HG03097 (cell line): ENCODE data around the gene TMEM63B.
"Not testable (repeated sequence)": the region's sequence is repeated elsewhere in the genome, so short reads cannot be mapped to it uniquely, and the experiment has no call there.

Experiments used
- ATAC-seq: cut with Tn5 transposase; IDR thresholded peaks from one replicate; pipeline ENCODE4 v1.9.1; 2021; ENCODE audit not compliant: unreplicated experiment, low FRiP score

Gene TMEM63B

DNA sequence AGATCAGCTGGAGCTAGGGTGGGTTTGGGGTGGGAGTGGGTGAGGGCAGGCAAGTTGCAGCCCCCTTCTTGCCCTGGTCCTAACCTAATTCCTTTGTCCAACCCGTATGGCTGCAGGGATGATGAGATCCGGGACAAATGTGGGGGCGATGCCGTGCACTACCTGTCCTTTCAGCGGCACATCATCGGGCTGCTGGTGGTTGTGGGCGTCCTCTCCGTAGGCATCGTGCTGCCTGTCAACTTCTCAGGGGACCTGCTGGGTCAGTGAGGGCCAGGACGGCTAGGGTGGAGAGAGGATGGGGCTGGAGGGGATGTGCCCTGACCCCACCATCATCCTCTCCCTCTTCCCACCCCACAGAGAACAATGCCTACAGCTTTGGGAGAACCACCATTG lies 12.0 kb downstream of the TMEM63B start:
- no peak for ATAC-seq

GRCh38 chr6:44142835-44143234 lies 15.5 kb downstream of the TMEM63B start:
- no peak for ATAC-seq

- ATAC-seq = no peak
Measured at GRCh38 chr6:44143731-44144130, 16.4 kb downstream of the TMEM63B start.

DNA sequence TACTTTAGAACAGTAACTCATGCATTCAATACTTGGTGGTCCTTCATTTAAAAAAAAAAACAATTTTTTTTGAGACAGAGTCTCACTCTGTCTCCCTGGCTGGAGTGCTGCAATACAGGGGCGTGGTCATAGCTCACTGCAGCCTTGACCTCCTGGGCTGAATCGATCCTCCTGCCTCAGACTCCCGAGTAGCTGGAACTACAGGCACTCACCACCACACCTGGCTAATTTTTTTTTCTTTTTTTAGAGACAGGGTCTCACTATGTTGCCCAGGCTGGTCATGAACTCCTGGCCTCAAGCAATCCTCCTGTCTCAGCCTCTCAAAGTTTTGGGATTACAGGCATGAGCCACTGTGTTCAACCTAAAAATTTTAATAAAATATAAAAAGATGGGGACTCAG lies 17.2 kb downstream of the TMEM63B start:
- not testable (repeated sequence) for ATAC-seq

DNA sequence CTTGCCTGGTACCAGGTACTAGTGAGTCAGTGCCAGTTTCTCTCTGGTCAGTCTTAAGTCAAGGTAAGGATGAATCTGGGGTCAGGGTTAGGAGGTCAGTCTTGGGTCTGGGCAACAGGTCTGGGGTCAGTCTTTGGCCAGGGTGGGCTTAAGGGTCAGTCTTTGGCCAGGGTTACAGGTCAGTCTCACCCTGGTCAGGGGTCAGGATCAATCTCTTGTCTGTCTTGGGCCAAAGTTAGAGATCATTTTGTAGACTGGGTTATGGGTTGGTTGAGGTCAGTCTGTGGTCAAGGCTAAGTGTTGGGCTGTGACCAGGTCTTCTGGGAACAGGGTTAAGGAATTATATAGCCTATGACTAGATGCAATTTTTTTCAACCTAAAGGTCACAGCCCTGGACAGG lies 18.5 kb downstream of the TMEM63B start:
- ATAC-seq = no peak

GRCh38 chr6:44146685-44147084 lies 19.3 kb downstream of the TMEM63B start:
- ATAC-seq = no peak

- ATAC-seq = no peak
Measured at GRCh38 chr6:44147256-44147655, 19.9 kb downstream of the TMEM63B start.

DNA sequence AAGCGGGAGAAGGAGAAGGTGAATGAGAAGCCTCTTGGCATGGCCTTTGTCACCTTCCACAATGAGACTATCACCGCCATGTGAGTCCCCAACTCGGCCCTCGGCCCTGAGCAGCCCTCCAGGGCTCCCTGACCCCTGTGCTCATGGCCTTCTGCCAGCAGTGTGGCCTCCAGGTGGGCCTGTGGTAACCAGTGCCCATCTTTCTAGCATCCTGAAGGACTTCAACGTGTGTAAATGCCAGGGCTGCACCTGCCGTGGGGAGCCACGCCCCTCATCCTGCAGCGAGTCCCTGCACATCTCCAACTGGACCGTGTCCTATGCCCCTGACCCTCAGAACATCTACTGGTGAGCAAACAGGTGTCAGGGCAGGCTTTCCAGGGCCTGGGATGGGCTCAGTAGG lies 21.0 kb downstream of the TMEM63B start:
- no peak for ATAC-seq

DNA sequence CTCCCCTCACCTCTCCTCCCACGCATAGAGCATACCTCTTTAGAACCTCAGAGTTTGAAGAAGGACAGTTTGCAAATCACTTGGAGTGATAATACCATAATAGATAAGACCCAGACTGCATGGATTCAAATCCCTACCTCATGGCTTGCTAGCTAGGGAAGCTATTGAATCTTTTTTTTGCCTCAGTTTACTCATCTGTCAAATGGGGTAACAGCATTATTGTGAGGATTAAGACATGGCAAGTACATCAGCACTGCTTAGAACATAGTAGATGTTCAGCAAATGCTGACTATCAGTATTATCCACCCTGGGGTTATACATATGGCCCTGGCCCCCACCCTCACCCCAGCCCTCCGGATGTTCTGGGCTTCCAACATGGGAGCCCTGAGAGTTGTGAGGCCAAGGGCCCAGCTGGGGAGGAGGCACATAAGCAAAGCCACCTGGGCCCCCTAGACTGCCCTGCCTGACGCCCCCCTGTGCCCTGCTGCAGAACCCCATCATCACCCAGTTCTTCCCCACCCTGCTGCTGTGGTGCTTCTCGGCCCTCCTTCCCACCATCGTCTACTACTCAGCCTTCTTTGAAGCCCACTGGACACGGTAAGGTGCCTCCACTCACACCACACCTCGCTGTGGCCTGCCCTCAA lies 22.1 kb downstream of the TMEM63B start:
- ATAC-seq = no peak

- no peak for ATAC-seq
Measured at GRCh38 chr6:44150317-44150917, 23.1 kb downstream of the TMEM63B start.

- no peak for ATAC-seq
Measured at GRCh38 chr6:44151348-44152108, 24.2 kb downstream of the TMEM63B start.

GRCh38 chr6:44152109-44152461 lies 24.7 kb downstream of the TMEM63B start:
- ATAC-seq = no peak

DNA sequence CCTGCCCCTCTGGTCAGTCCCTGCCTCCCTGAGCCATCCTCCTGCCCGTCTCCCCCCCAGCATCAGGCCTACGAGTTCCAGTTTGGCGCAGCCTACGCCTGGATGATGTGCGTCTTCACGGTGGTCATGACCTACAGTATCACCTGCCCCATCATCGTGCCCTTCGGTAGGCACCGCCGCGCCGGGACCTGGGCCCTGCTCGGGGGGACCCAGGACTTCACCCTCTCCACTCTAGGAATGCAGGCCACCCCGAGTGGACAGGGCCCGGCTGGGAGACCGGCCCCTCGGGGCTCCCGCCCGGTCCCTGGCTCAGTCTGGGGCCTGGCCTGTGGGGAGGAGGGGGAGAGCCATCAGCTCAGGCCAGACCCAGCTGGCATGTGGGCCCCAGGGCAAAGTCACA lies 25.2 kb downstream of the TMEM63B start:
- ATAC-seq = no peak

GRCh38 chr6:44154067-44154466 lies 26.7 kb downstream of the TMEM63B start:
- ATAC-seq = no peak

DNA sequence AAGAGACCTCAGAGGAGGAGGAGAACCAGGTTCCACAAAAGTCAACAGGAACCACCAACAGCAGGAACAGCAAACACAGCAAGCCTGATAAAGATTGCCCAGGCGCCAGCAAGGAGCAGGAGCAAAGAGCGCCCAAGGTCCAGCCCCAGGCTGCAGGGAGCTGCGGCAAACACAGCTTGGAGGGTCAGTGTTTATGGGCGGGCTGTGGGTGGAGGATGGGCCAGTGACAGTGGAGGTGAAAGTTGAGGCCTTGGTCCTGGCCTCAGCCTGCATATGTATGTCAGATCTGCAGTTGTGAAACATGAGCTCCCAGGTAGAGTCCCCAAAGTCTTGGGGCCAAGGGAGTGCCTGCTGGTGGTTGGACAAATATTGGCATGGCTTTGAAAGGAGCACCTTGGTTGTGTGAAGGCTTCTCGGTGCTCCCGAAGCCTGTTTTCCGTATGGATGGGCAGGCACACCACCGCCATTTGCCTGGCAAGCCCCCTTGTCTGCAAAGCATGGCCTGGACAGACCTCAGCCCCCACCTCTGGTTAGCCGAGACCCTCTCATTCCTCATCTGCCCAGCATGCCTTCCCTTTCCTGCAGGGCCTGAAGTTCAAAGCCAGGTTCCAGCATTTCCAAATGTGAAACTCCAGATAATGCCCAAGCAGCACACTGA lies 29.3 kb downstream of the TMEM63B start:
- ATAC-seq = no peak

GRCh38 chr6:44157152-44157521 lies 29.8 kb downstream of the TMEM63B start:
- ATAC-seq = no peak

DNA sequence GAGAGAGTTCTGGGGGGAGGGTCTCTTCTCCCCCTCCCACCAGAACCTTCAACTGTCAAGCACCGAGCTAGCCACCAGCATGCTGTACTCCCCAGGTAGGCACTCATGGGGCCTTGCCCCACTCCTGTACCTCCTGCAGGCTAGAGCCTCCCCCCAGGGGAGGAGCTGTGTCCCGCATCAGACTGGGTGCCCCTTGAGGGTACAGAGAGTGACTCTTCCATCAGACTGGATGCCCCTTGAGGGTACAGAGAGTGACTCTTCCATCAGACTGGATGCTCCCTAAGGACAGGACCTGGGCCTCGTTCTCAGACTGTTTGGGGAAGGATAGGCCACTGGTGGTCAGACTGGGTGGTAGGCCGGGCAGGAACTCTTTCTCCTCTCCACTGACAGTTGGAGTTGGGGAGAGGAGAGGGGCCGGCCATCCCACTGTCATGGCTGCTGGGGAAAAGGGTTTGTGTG lies 31.4 kb downstream of the TMEM63B start, which contains the start of gene CAPN11:
Gene CAPN11 (plus strand): TSS at position 51 of the 459 bp plus-strand sequence. CDS start 29 bp downstream, at position 80.
- ATAC-seq = no peak

DNA sequence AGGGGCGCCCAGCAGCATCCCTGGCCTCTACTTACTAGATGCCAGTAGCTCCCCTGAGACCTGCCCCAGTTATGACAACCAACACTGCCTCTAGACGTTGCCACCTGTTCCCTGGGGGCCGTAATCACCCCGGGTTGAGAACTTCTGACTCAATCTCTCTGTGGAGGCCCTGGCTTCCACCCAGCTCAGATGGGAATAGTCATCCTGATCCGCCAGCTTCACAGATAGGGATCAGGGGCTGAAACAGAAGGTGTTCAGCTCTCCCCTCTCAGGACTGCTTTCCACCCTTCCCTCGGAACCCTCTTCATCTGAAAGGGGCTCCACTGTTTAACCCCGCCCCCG lies 34.6 kb downstream of the TMEM63B start:
- ATAC-seq = no peak

- no peak for ATAC-seq
Measured at GRCh38 chr6:44162876-44163625, 35.7 kb downstream of the TMEM63B start.

DNA sequence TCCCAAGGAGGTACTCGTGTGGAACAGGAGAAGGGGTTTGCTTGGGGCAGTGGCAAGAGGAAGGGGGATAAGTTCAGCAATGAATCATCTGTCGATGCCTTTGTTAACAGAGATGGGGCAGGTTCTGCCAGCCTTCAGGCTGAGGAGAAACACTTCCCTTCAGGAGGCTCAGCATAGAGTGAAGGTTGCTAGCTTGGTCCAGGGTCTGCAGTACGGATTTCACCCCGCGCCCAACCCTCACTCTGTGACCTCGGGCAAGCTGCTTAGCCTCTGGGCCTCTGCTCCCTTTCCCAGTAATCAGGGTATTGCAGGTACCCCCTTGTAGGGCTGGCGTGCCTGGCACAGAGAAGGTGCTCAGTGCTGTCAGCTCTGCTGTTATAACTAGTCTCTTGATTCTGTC lies 38.8 kb downstream of the TMEM63B start:
- no peak for ATAC-seq
